CD4-positive, alpha-beta T cell treated with Interleukin-17A for 1 hour (primary cell): Measurements from ENCODE around the gene DDX25.

Experiments used
- DNase-seq: peaks from one replicate; pipeline ENCODE4 v3.0.0-alpha.2; 2020

The DDX25 gene

GRCh38 chr11:125952973-125953372 lies 48.7 kb downstream of the DDX25 start:
- no peak for DNase-seq

GRCh38 chr11:125953401-125953935 lies 49.2 kb downstream of the DDX25 start:
- DNase-seq: no peak

GRCh38 chr11:125954123-125954944 lies 50.0 kb downstream of the DDX25 start:
- DNase-seq: no peak

- no peak for DNase-seq
Measured at GRCh38 chr11:125954945-125955640, 50.8 kb downstream of the DDX25 start.

- no peak for DNase-seq
Measured at GRCh38 chr11:125955856-125956255, 51.5 kb downstream of the DDX25 start.

GRCh38 chr11:125956391-125957134 lies 52.3 kb downstream of the DDX25 start:
- no peak for DNase-seq

- DNase-seq: no peak
Measured at GRCh38 chr11:125957618-125958332, 53.5 kb downstream of the DDX25 start.

- no peak for DNase-seq
Measured at GRCh38 chr11:125958872-125959400, 54.6 kb downstream of the DDX25 start.

GRCh38 chr11:125959511-125959910 lies 55.2 kb downstream of the DDX25 start:
- DNase-seq: no peak

GRCh38 chr11:125959931-125960330 lies 55.6 kb downstream of the DDX25 start:
- no peak for DNase-seq

- DNase-seq: no peak
Measured at GRCh38 chr11:125960771-125961170, 56.5 kb downstream of the DDX25 start.

- DNase-seq: no peak
Measured at GRCh38 chr11:125967515-125967914, 63.2 kb downstream of the DDX25 start.

GRCh38 chr11:125968354-125968753 lies 64.0 kb downstream of the DDX25 start:
- DNase-seq: no peak

GRCh38 chr11:125971618-125972017 lies 67.3 kb downstream of the DDX25 start:
- DNase-seq: no peak

- no peak for DNase-seq
Measured at GRCh38 chr11:125974284-125974683, 70.0 kb downstream of the DDX25 start.

- no peak for DNase-seq
Measured at GRCh38 chr11:125975634-125976033, 71.3 kb downstream of the DDX25 start.

GRCh38 chr11:125976156-125976555 lies 71.8 kb downstream of the DDX25 start:
- DNase-seq: no peak

- no peak for DNase-seq
Measured at GRCh38 chr11:125977333-125977732, 73.0 kb downstream of the DDX25 start.

- DNase-seq: no peak
Measured at GRCh38 chr11:125978181-125978716, 73.9 kb downstream of the DDX25 start.
